HepG2 (cell line): Measurements from ENCODE around the gene PRRT2. TPM values are rescaled to one million over a fixed set of nuclear protein-coding genes. Genes with fewer than 3 reads are reported as not detected.

Experiments
- ATAC-seq: fragments of 200-7000 bp; cut with Tn5 transposase; 3 replicates; pipeline ENCODE4 v1.9.1; 2020; ENCODE audit warnings: mild to moderate bottlenecking, moderate library complexity
- BruUV-seq: library from RNA; stranded (reverse); fragments of 400-500 nt; replicated peaks from 2 replicates; lab custom pipeline; 2021; lab: Mats Ljungman, UMichigan
- CTCF ChIA-PET: fragments of 300-600 bp; formaldehyde crosslinking; extraction: SDS; loops from one replicate; lab custom pipeline; 2021; ENCODE audit warnings: low total read pairs, inconsistent platforms, low intra/inter-chr PET ratio; lab: Yijun Ruan, JAX
- POLR2A ChIA-PET: fragments of 350-600 bp; sonication (Branson Sonifier 250); formaldehyde crosslinking; loops from one replicate; lab custom pipeline; 2020; ENCODE audit warnings: antibody characterized with exemption, inconsistent platforms; lab: Yijun Ruan, JAX
- DNase-seq: peaks from one replicate; pipeline ENCODE4 v3.0.0-alpha.2; 2015; ENCODE audit warnings: low spot score
- FAIRE-seq: peaks from 3 replicates; lab custom pipeline; 2011; peaks lifted over from hg19 to GRCh38; lab: Jason Lieb, UNC
- H2AFZ ChIP-seq: one replicate; pipeline ENCODE4 v1.6.1; 2011; ENCODE audit warnings: low read length, inconsistent platforms
- H3K27ac ChIP-seq: fragments of 300-600 bp; 3 replicates; pipeline ENCODE4 v1.8.0; 2011; ENCODE audit warnings: mixed run types, mild to moderate bottlenecking, mixed read lengths, low read length, inconsistent platforms; ENCODE audit not compliant: insufficient read depth; ENCODE audit errors: extremely low read length
- H3K27me3 ChIP-seq, 2 experiments: fragments of 200-600 bp in 1 of 2; 2 replicates in 1 of 2; 3 replicates in 1 of 2; pipeline versions ENCODE4 v1.6.0 to v1.8.0; 2011; ENCODE audit warnings: low read length in 2 of 2, mild to moderate bottlenecking in 2 of 2, moderate library complexity in 2 of 2, inconsistent platforms in 1 of 2; ENCODE audit not compliant: insufficient read depth in 2 of 2, control insufficient read depth in 1 of 2
- H3K36me3 ChIP-seq, 2 experiments: fragments of 200-600 bp in 1 of 2; replicated peaks in 1 of 2; 2 replicates in 1 of 2; 3 replicates in 1 of 2; pipeline versions ENCODE4 v1.5.1 to v1.8.0; 2011; ENCODE audit warnings: low read length in 2 of 2, inconsistent platforms in 1 of 2; ENCODE audit not compliant: insufficient read depth in 2 of 2, control insufficient read depth in 1 of 2
- H3K4me1 ChIP-seq: 2 replicates; pipeline ENCODE4 v1.5.1; 2012; ENCODE audit warnings: low read length, inconsistent platforms; ENCODE audit not compliant: insufficient read depth
- H3K4me2 ChIP-seq: 2 replicates; pipeline ENCODE4 v1.6.0; 2011; ENCODE audit warnings: low read depth, low read length, inconsistent platforms
- H3K4me3 ChIP-seq, 3 experiments: fragments of 200-600 bp in 1 of 3; sonication (generic), shearing (Covaris generic) in 1 of 3; replicated peaks in 1 of 3; 2 replicates each; pipeline ENCODE4 v1.5.1; 2011 to 2016; ENCODE audit warnings: low read length in 3 of 3, inconsistent platforms in 2 of 3, low read depth in 2 of 3, mild to moderate bottlenecking in 2 of 3, control low read depth in 1 of 3, mixed read lengths in 1 of 3; ENCODE audit not compliant: insufficient read depth in 1 of 3
- H3K79me2 ChIP-seq: one replicate; pipeline ENCODE4 v1.6.1; 2011; ENCODE audit warnings: low read length, inconsistent platforms; ENCODE audit not compliant: insufficient read depth
- H3K9ac ChIP-seq: 2 replicates; pipeline ENCODE4 v1.6.0; 2011; ENCODE audit warnings: mild to moderate bottlenecking, low read depth, low read length, inconsistent platforms; ENCODE audit not compliant: insufficient read depth
- H3K9me3 ChIP-seq: 2 replicates; pipeline ENCODE4 v1.5.1; 2012; ENCODE audit warnings: mild to moderate bottlenecking, low read length
- H4K20me1 ChIP-seq: 2 replicates; pipeline ENCODE4 v1.6.0; 2011; ENCODE audit warnings: inconsistent platforms, mild to moderate bottlenecking, low read length, moderate library complexity; ENCODE audit not compliant: insufficient read depth
- CEBPB ChIP-seq: IDR thresholded peaks from 2 replicates; pipeline ENCODE4 v1.6.1; 2011; ENCODE audit warnings: low read depth, low read length, improper control_type of control experiment, borderline replicate concordance
- PHF20 ChIP-seq: sonication (generic); formaldehyde crosslinking; IDR thresholded peaks from 2 replicates; pipeline ENCODE4 v1.5.0; 2020; ENCODE audit warnings: mild to moderate bottlenecking, missing genetic modification reagents
- TCF7 ChIP-seq: sonication (generic); IDR thresholded peaks from 2 replicates; pipeline ENCODE4 v1.6.1; 2016; ENCODE audit warnings: antibody characterized with exemption, low read depth
- ZBTB25 ChIP-seq: IDR thresholded peaks from 2 replicates; pipeline ENCODE4 v1.6.1; 2018; ENCODE audit warnings: missing genetic modification reagents
- ZFP36 ChIP-seq: fragments of 150-350 bp; IDR thresholded peaks from 2 replicates; pipeline ENCODE4 v1.6.1; 2018; ENCODE audit warnings: borderline replicate concordance, low read length, low read depth; ENCODE audit not compliant: partially characterized antibody
- ZNF30 ChIP-seq: sonication (generic); formaldehyde crosslinking; IDR thresholded peaks from 2 replicates; pipeline ENCODE4 v1.5.0; 2020; ENCODE audit warnings: mild to moderate bottlenecking, missing genetic modification reagents
- ZNF629 ChIP-seq: sonication (generic); formaldehyde crosslinking; conservative IDR thresholded peaks from 2 replicates; pipeline ENCODE4 v1.5.0; 2020; ENCODE audit warnings: missing genetic modification reagents
- WGBS: methylation state at CpG from one replicate; pipeline ENCODE4 v1.1.6; 2017; ENCODE audit warnings: low lambda C conversion rate; 5-methylcytosine and 5-hydroxymethylcytosine counted together
- in situ Hi-C: cut with HindIII; loops from 2 replicates; pipeline ENCODE4 v1.10.0; 2017; ENCODE audit warnings: low pct_unique_long_range_greater_than_20kb; ENCODE audit not compliant: extremely low pct_ligation_motif_present
- intact Hi-C: fragments of 100-400 bp; cut with micrococcal nuclease; formaldehyde crosslinking; loops from one replicate; pipeline ENCODE4 v1.10.0; 2022; ENCODE audit not compliant: unreplicated experiment
- polyA plus RNA-seq, 8 experiments: library from polyadenylated mRNA; depleted of rRNA in 3 of 8; stranded (reverse) in 7 of 8; unstranded in 1 of 8; fragments of >200 nt; fragmentation: Illumina TruSeq in 4 of 8; extraction: Trizol in 4 of 8; gene quantifications; 2 replicates each; pipeline versions ENCODE4 v1.2.1 to v1.2.3, GENCODE V29; 2011 to 2016; ENCODE audit warnings: low read depth in 4 of 8, missing spikeins in 1 of 8, mixed read lengths in 1 of 8; ENCODE audit not compliant: insufficient read depth in 1 of 8
- total RNA-seq, 5 experiments: library from RNA; depleted of rRNA; stranded (reverse); fragments of >200 nt; fragmentation: Illumina TruSeq; extraction: Trizol; gene quantifications; 2 replicates each; pipeline ENCODE4 v1.2.3, GENCODE V29; 2016; ENCODE audit warnings: low read depth in 1 of 5

Gene PRRT2
- total and polyA plus RNA-seq, 2 of the 13 experiments (the other 11 are each of a cell fraction or from before 2014, with no cell fraction given), result 0.51 to 1.1 TPM

GRCh38 chr16:29843931-29844330, 31.9 kb downstream of the PRRT2 start:
- WGBS, result 95% methylated on average over 8 of the region's 8 CpGs
- Histone ChIP-seq H3K9ac (no peak overlapping the region), H2AFZ (no peak overlapping the region), H3K4me3 (no peak overlapping the region), H3K9me3 (no peaks in the 10 kb centered on the region), H3K4me2 (no peak overlapping the region), H3K79me2 (no peaks in the 10 kb centered on the region), H3K36me3 (peaks cover 3% of the 10 kb centered on the region in 2 experiments; a peak in 2 of 5 replicates), H3K27me3 (no peaks in the 10 kb centered on the region), H3K4me1 (no peaks in the 10 kb centered on the region), H3K27ac (no peak overlapping the region), H4K20me1 (no peaks in the 10 kb centered on the region)
- FAIRE-seq (no peak), ATAC-seq (no peak), DNase-seq (no peak)
- POLR2A ChIA-PET, result interaction anchor here (3.6 kb wide), 1 partner anchor 14 kb away, joined by 11 read pairs; no protein-coding TSS in a partner anchor
- CTCF ChIA-PET, result no interaction called here
- BruUV-seq, result no TSS peak
- in situ Hi-C loops (no loop called here), intact Hi-C loops (no loop called here)
- no peak for TF ChIP-seq PHF20
- 0 out of 2 replicates have a peak, but pooled peaks have one; percentile 21 for TF ChIP-seq ZNF629 (CRISPR knock-in tag)

- ChIA-PET CTCF (no interaction called here), POLR2A (interaction anchor here (1.4 to 3.6 kb wide), 2 partner anchors 15 to 18 kb away, joined by 3 to 11 read pairs; no protein-coding TSS in a partner anchor)
- Histone ChIP-seq H3K36me3 (peaks cover 3% of the 10 kb centered on the region in 2 experiments; a peak in 2 of 5 replicates), H3K4me1 (no peaks in the 10 kb centered on the region), H4K20me1 (no peaks in the 10 kb centered on the region), H3K27ac (no peak overlapping the region), H3K9me3 (no peaks in the 10 kb centered on the region), H3K27me3 (no peaks in the 10 kb centered on the region), H3K9ac (no peak overlapping the region), H3K4me3 (no peak overlapping the region), H3K4me2 (no peak overlapping the region), H2AFZ (no peak overlapping the region), H3K79me2 (no peaks in the 10 kb centered on the region)
- in situ Hi-C loops (no loop called here), intact Hi-C loops (no loop called here)
- DNase-seq (no peak), ATAC-seq (no peak), FAIRE-seq (no peak)
- 93% methylated on average over 27 of the region's 28 CpGs for WGBS
- TF ChIP-seq ZFP36 (no peak), ZBTB25 (CRISPR knock-in tag) (no peak), ZNF30 (no peak), TCF7 (no peak), CEBPB (0 out of 2 replicates have a peak, but pooled peaks have one; percentile 19)
- BruUV-seq, result no TSS peak
These were observed 32.8 kb downstream of the PRRT2 start for GRCh38 chr16:29844575-29845331.
